ENCODE data around the gene SPI1.

SPI1 gene

GRCh38 chr11:47373876-47374719, 4.2 kb downstream of the SPI1 start:
- H3K4me3 ChIP-seq (ENCODE audit: low read length), result no peak overlapping the region
- no peaks in the 10 kb centered on the region for H3K27me3 ChIP-seq (ENCODE audit: control insufficient read depth, insufficient read depth, low read length)
- 0 out of 2 replicates have a peak, but pooled peaks cover 2% of the 10 kb centered on the region for H3K4me1 ChIP-seq (ENCODE audit: control insufficient read depth, insufficient read depth, low read length)
- no peaks in the 10 kb centered on the region for H3K9me3 ChIP-seq (ENCODE audit: control insufficient read depth, insufficient read depth, low read length)
- peak; percentile 50 for DNase-seq (ENCODE audit: low read depth, low spot score)
- WGBS (ENCODE audit: insufficient coverage, insufficient read length), result no CpG with 5 or more reads among the region's 19 CpGs
- H3K36me3 ChIP-seq (ENCODE audit: control insufficient read depth, insufficient read depth, low read length), result no peaks in the 10 kb centered on the region
- H3K27ac ChIP-seq (ENCODE audit: low read length), result no peak overlapping the region

DNA sequence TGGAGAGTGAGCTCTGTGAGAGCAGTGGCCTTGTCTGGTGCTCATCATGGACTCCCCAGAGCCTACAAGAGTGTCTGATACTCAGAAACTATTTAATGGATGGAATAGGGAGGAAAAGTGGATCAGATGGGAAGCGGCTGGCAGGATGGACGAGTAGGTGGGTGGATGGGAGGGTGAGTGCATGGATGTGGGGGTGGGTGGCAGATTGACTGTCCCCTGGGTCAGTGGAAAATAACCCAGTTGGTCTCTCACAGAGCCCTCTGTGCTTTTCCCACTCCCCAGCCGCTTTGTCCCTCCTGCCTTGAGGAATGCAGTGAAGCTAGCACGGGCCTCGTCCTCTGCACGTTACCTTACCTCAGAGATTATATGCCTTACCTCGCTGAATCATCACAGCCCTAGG, 5.9 kb downstream of the SPI1 start:
- H3K36me3 ChIP-seq (ENCODE audit: control insufficient read depth, insufficient read depth, low read length), result no peaks in the 10 kb centered on the region
- 0 out of 2 replicates have a peak, but pooled peaks cover 2% of the 10 kb centered on the region for H3K4me1 ChIP-seq (ENCODE audit: control insufficient read depth, insufficient read depth, low read length)
- H3K27ac ChIP-seq (ENCODE audit: low read length), result no peak overlapping the region
- no CpG with 5 or more reads among the region's 7 CpGs for WGBS (ENCODE audit: insufficient coverage, insufficient read length)
- H3K9me3 ChIP-seq (ENCODE audit: control insufficient read depth, insufficient read depth, low read length), result no peaks in the 10 kb centered on the region
- H3K4me3 ChIP-seq (ENCODE audit: low read length), result no peak overlapping the region
- DNase-seq (ENCODE audit: low read depth, low spot score), result no peak
- H3K27me3 ChIP-seq (ENCODE audit: control insufficient read depth, insufficient read depth, low read length), result no peaks in the 10 kb centered on the region

DNA sequence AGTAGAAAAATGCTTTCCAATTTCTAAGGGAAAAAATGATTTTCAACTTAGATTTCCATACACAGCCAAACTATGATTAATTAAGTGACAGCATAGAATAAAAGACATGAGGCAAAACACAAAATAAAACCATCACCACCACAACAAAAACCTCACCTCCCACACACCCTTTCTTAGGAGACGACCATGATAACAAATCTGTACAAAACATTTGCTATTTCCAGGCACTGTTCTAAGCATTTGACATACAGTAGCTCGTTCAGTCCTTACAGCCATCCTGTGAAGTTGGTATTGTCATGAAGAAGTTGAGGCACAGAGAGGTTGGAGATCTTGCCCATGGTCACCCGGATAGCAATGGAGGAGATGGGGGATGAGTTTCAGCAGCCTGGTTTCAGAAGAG, 8.7 kb downstream of the SPI1 start:
- no peaks in the 10 kb centered on the region for H3K9me3 ChIP-seq (ENCODE audit: control insufficient read depth, insufficient read depth, low read length)
- no peaks in the 10 kb centered on the region for H3K36me3 ChIP-seq (ENCODE audit: control insufficient read depth, insufficient read depth, low read length)
- WGBS (ENCODE audit: insufficient coverage, insufficient read length), result no CpG with 5 or more reads among the region's 3 CpGs
- no peaks in the 10 kb centered on the region for H3K27me3 ChIP-seq (ENCODE audit: control insufficient read depth, insufficient read depth, low read length)
- H3K27ac ChIP-seq (ENCODE audit: low read length), result no peak overlapping the region
- DNase-seq (ENCODE audit: low read depth, low spot score), result no peak
- no peaks in the 10 kb centered on the region for H3K4me1 ChIP-seq (ENCODE audit: control insufficient read depth, insufficient read depth, low read length)
- H3K4me3 ChIP-seq (ENCODE audit: low read length), result no peak overlapping the region

DNA sequence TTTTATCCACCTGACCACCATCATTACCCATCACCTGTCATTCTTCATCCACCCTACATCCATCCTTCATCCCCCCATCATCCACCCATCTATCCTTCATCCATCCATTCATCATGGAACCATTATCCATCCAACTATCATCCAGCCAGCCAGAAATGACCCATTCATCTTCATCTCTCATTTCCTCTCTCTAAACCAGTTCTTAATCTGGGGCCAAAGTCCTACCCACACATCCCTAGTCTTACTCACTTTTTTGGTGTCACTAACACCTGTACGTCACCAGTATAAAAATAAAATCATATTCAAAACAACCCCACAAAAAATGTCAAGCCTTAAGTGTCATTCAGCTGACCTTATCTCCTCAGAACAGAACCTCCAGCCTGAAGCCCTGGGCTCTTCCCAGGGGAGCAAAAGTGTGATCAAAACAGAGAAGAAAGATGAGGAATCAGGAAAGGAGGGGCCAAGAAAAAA, 12.3 kb downstream of the SPI1 start:
- DNase-seq (ENCODE audit: low read depth, low spot score), result no peak
- H3K36me3 ChIP-seq (ENCODE audit: control insufficient read depth, insufficient read depth, low read length), result no peaks in the 10 kb centered on the region
- 100% methylated on average over 1 of the region's 1 CpG for WGBS (ENCODE audit: insufficient coverage, insufficient read length)
- no peaks in the 10 kb centered on the region for H3K27me3 ChIP-seq (ENCODE audit: control insufficient read depth, insufficient read depth, low read length)
- no peaks in the 10 kb centered on the region for H3K4me1 ChIP-seq (ENCODE audit: control insufficient read depth, insufficient read depth, low read length)
- no peak overlapping the region for H3K27ac ChIP-seq (ENCODE audit: low read length)
- H3K4me3 ChIP-seq (ENCODE audit: low read length), result no peak overlapping the region
- no peaks in the 10 kb centered on the region for H3K9me3 ChIP-seq (ENCODE audit: control insufficient read depth, insufficient read depth, low read length)

DNA sequence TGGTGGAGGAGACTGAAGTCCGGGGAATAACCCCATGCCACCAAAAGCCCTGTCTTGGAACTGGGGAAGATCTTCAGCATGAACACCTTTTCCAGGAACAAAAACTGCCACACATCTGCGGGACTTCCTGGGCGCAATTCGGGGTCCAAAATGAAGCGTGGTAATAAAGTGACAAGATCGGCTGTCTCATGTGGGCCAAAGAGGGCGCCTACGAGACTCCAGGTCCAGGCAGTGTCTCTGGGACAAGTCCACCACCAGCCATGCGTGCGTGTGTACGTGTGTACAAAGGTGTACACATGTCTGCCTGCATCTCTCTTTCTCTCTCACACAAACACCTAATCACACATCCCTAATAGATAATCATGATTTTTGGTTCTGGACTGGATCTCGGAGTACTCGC, 16.9 kb downstream of the SPI1 start:
- Histone ChIP-seq H3K9me3 (ENCODE audit: control insufficient read depth, insufficient read depth, low read length) (no peaks in the 10 kb centered on the region), H3K27ac (ENCODE audit: low read length) (no peak overlapping the region), H3K27me3 (ENCODE audit: control insufficient read depth, insufficient read depth, low read length) (no peaks in the 10 kb centered on the region), H3K4me1 (ENCODE audit: control insufficient read depth, insufficient read depth, low read length) (no peaks in the 10 kb centered on the region), H3K4me3 (ENCODE audit: low read length) (no peak overlapping the region), H3K36me3 (ENCODE audit: control insufficient read depth, insufficient read depth, low read length) (no peaks in the 10 kb centered on the region)
- DNase-seq (ENCODE audit: low read depth, low spot score), result no peak
- WGBS (ENCODE audit: insufficient coverage, insufficient read length), result no CpG with 5 or more reads among the region's 13 CpGs

- H3K4me3 ChIP-seq (ENCODE audit: low read length), result no peak overlapping the region
- H3K4me1 ChIP-seq (ENCODE audit: control insufficient read depth, insufficient read depth, low read length), result no peaks in the 10 kb centered on the region
- H3K27ac ChIP-seq (ENCODE audit: low read length), result no peak overlapping the region
- WGBS (ENCODE audit: insufficient coverage, insufficient read length), result no CpG with 5 or more reads among the region's 15 CpGs
- H3K9me3 ChIP-seq (ENCODE audit: control insufficient read depth, insufficient read depth, low read length), result no peaks in the 10 kb centered on the region
- H3K27me3 ChIP-seq (ENCODE audit: control insufficient read depth, insufficient read depth, low read length), result no peaks in the 10 kb centered on the region
- no peak for DNase-seq (ENCODE audit: low read depth, low spot score)
- no peaks in the 10 kb centered on the region for H3K36me3 ChIP-seq (ENCODE audit: control insufficient read depth, insufficient read depth, low read length)
These were observed 18.0 kb downstream of the SPI1 start for GRCh38 chr11:47360341-47360740.

- H3K4me1 ChIP-seq (ENCODE audit: control insufficient read depth, insufficient read depth, low read length), result no peaks in the 10 kb centered on the region
- H3K9me3 ChIP-seq (ENCODE audit: control insufficient read depth, insufficient read depth, low read length), result no peaks in the 10 kb centered on the region
- no peak overlapping the region for H3K4me3 ChIP-seq (ENCODE audit: low read length)
- H3K36me3 ChIP-seq (ENCODE audit: control insufficient read depth, insufficient read depth, low read length), result no peaks in the 10 kb centered on the region
- H3K27me3 ChIP-seq (ENCODE audit: control insufficient read depth, insufficient read depth, low read length), result no peaks in the 10 kb centered on the region
- no peak overlapping the region for H3K27ac ChIP-seq (ENCODE audit: low read length)
- no CpG with 5 or more reads among the region's 17 CpGs for WGBS (ENCODE audit: insufficient coverage, insufficient read length)
- DNase-seq (ENCODE audit: low read depth, low spot score), result no peak
These were observed 18.8 kb downstream of the SPI1 start for GRCh38 chr11:47359586-47359985.

DNA sequence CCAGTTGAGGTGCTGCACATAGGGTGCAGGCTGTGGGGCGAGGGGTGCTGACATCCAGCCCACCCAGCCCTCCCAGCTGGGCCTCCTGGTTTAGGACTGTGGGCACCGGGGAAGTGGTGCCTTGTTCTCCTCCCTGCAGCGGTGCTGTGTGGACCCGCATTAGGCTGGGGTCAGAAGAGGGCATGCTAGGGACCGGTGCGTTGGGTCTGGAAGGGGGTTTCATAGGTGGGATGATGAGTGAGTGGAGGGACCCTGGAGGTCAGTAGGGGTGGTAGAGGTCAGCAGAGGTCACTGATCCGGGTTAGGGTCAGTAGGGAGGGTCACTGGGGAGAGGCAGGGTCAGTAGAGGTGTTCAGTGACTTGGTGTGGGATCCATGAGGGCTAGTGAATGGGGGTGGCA, 19.2 kb downstream of the SPI1 start:
- no peak for DNase-seq (ENCODE audit: low read depth, low spot score)
- no peaks in the 10 kb centered on the region for H3K9me3 ChIP-seq (ENCODE audit: control insufficient read depth, insufficient read depth, low read length)
- H3K4me3 ChIP-seq (ENCODE audit: low read length), result no peak overlapping the region
- H3K36me3 ChIP-seq (ENCODE audit: control insufficient read depth, insufficient read depth, low read length), result no peaks in the 10 kb centered on the region
- H3K27ac ChIP-seq (ENCODE audit: low read length), result no peak overlapping the region
- no peaks in the 10 kb centered on the region for H3K4me1 ChIP-seq (ENCODE audit: control insufficient read depth, insufficient read depth, low read length)
- no CpG with 5 or more reads among the region's 7 CpGs for whole genome bisulfite sequencing (ENCODE audit: insufficient coverage, insufficient read length)
- H3K27me3 ChIP-seq (ENCODE audit: control insufficient read depth, insufficient read depth, low read length), result no peaks in the 10 kb centered on the region

DNA sequence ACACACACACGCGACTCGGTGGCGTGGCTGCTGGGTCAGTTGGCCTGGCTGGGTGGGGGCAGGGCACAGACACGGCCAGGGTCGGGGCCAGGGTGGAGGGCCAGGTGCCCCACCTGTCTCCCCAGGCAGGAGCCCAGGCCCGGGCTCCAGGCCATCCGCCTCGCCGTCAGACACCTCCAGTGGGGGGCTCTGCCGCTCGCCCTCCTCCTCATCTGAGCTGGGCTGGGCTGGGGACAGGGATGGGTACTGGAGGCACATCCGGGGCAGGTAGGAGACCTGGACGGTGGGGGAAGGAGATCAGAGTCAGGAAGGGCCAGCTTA, 19.7 kb downstream of the SPI1 start:
- H3K4me3 ChIP-seq (ENCODE audit: low read length), result no peak overlapping the region
- H3K27me3 ChIP-seq (ENCODE audit: control insufficient read depth, insufficient read depth, low read length), result no peaks in the 10 kb centered on the region
- H3K9me3 ChIP-seq (ENCODE audit: control insufficient read depth, insufficient read depth, low read length), result no peaks in the 10 kb centered on the region
- no peak overlapping the region for H3K27ac ChIP-seq (ENCODE audit: low read length)
- WGBS (ENCODE audit: insufficient coverage, insufficient read length), result no CpG with 5 or more reads among the region's 14 CpGs
- no peaks in the 10 kb centered on the region for H3K4me1 ChIP-seq (ENCODE audit: control insufficient read depth, insufficient read depth, low read length)
- H3K36me3 ChIP-seq (ENCODE audit: control insufficient read depth, insufficient read depth, low read length), result no peaks in the 10 kb centered on the region
- no peak for DNase-seq (ENCODE audit: low read depth, low spot score)

DNA sequence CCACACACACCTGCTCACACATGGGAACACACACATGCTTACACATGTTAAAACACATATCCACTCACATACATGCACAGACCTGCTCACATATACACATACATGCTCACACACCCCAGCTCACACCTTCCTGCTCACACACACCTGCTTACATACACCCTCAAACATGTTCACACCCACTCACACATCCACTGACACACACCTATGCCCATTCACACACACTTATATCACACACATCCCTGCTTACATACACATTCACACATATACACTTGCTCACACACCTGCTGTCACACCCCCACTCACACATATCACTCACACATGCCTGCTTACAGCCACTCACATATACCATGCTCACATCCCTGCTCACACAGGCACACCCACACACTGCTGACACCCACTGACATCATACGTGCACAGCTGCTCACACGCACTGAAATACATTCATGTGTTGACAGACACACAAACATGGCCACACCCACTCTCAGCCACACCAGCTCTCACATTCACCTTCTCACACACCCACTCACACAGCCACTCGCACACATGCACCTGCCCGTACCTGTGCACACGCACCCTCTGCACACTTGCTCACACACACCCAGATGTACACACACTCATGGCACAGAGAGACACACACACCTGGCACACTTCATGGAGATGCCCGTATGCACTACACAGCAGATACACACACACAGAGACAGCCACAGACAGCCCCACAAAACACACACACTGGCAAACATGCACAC, 20.2 kb downstream of the SPI1 start:
- WGBS (ENCODE audit: insufficient coverage, insufficient read length), result no CpG with 5 or more reads among the region's 6 CpGs
- no peak overlapping the region for H3K4me3 ChIP-seq (ENCODE audit: low read length)
- no peak overlapping the region for H3K27ac ChIP-seq (ENCODE audit: low read length)
- no peaks in the 10 kb centered on the region for H3K4me1 ChIP-seq (ENCODE audit: control insufficient read depth, insufficient read depth, low read length)
- H3K9me3 ChIP-seq (ENCODE audit: control insufficient read depth, insufficient read depth, low read length), result no peaks in the 10 kb centered on the region
- no peaks in the 10 kb centered on the region for H3K36me3 ChIP-seq (ENCODE audit: control insufficient read depth, insufficient read depth, low read length)
- H3K27me3 ChIP-seq (ENCODE audit: control insufficient read depth, insufficient read depth, low read length), result no peaks in the 10 kb centered on the region
- no peak for DNase-seq (ENCODE audit: low read depth, low spot score)
